RWPE1 (cell line): ENCODE measurements around the gene ZMYM2.
A peak's percentile ranks its signal among the peaks of the same experiment; 100 is the strongest.

Experiments
- CTCF ChIA-PET: fragments of 350-600 bp; sonication (Branson Sonifier 250); formaldehyde crosslinking; extraction: SDS; loops from one replicate; lab custom pipeline; 2021; lab: Yijun Ruan, JAX
- POLR2A ChIA-PET: fragments of 400-600 bp; formaldehyde crosslinking; extraction: SDS; loops from one replicate; lab custom pipeline; 2020; ENCODE audit warnings: antibody characterized with exemption; ENCODE audit not compliant: low non-redundant PET; lab: Yijun Ruan, JAX
- DNase-seq: peaks from one replicate; pipeline ENCODE4 v3.0.0; 2012; ENCODE audit warnings: low spot score
- H3K27ac ChIP-seq: fragments of 450-650 bp; 2 replicates; pipeline ENCODE4 v1.5.1; 2017
- TF ChIP-seq, protein P1 (sequence below): fragments of 450-650 bp; conservative IDR thresholded peaks from 2 replicates; pipeline ENCODE4 v1.5.1; 2017; ENCODE audit warnings: low read depth, mild to moderate bottlenecking

The ZMYM2 gene

DNA sequence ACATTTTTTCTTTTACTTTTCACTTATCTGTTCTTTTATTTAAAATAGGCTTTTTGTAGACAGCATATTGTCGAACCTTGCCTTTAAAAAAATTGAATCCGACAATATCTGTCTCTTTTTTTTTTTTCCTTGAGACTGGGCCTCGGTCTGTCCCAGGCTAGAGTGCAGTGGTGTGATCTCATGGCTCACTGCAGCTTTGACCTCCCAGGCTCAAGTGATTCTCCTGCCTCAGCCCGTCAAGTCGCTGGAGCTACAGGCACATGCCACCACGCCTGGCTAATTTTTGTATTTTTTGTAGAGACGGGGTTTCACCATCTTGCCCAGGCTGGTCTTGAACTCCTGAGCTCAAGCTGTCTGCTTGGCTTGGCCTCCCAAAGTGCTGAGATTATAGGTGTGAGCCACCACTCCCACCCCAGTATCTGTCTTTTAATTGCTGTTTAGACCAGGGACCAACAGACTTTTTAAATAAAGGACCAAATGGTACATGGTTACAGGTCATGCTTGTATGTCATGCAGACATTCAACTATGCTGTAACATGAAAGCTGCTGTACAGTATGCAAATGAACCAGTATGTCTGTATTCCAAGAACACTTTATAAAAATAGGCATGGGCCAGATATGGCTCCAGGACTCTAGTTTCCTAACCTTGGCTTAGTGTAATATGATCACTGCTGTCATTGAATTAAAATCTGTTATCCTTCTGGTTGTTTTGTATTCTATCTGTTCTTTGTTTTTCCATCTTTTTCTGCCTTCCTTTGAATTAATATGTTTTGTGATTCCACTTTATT, 122.0 kb downstream of the ZMYM2 start:
- TF ChIP-seq, protein P1, sequence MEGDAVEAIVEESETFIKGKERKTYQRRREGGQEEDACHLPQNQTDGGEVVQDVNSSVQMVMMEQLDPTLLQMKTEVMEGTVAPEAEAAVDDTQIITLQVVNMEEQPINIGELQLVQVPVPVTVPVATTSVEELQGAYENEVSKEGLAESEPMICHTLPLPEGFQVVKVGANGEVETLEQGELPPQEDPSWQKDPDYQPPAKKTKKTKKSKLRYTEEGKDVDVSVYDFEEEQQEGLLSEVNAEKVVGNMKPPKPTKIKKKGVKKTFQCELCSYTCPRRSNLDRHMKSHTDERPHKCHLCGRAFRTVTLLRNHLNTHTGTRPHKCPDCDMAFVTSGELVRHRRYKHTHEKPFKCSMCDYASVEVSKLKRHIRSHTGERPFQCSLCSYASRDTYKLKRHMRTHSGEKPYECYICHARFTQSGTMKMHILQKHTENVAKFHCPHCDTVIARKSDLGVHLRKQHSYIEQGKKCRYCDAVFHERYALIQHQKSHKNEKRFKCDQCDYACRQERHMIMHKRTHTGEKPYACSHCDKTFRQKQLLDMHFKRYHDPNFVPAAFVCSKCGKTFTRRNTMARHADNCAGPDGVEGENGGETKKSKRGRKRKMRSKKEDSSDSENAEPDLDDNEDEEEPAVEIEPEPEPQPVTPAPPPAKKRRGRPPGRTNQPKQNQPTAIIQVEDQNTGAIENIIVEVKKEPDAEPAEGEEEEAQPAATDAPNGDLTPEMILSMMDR: no peak
- CTCF ChIA-PET: interaction anchor here (0.7 kb wide), 1 partner anchor 32 kb away, joined by 3 read pairs; no protein-coding TSS in a partner anchor
- no peak overlapping the region for H3K27ac ChIP-seq
- DNase-seq: no peak
- POLR2A ChIA-PET: no interaction called here

DNA sequence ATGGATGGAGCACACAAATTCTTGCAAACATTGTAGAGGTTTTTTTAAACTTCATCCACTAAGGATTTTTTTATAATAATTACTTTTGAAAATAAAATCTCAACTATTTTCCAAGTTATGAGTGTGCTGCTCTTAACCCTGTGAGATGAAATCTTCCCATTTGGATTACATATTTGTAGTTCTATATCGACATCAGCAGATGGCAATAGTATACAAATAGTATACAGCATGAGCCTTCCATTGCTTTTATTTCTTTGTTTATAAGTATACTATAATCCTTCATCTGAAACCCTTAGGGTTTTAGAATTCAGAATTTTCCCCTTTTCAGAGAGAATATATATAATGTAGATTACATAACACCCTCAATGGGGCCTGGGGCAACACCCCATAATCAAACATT, 131.8 kb downstream of the ZMYM2 start:
- no peak overlapping the region for H3K27ac ChIP-seq
- ChIA-PET POLR2A (no interaction called here), CTCF (interaction anchor here (1.7 kb wide), 1 partner anchor 38 kb away, joined by 6 read pairs; no protein-coding TSS in a partner anchor)
- no peak for DNase-seq
- TF ChIP-seq, protein P1: peak; percentile 25; the same call in 1 of the 2 replicates

DNA sequence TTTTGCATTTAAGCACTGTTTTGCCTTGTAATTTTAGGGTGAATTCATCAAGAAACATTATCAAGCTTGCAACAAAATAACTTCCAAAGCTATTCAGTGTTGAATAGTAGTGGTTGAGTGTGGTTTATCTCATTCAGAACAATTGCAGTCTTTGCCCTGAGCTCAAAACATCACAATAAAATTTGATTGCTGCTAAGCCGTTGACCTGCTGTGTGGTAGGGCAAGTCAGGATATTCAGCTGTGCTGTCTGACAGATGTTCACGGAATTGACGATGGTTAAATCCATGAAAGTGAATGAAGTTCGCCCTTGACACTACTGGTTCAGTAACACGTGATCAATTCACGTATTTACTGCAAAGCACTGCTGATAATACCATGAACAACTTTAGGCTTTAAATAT, 135.4 kb downstream of the ZMYM2 start:
- ChIA-PET CTCF (no interaction called here), POLR2A (no interaction called here)
- DNase-seq: no peak
- H3K27ac ChIP-seq: no peak overlapping the region
- TF ChIP-seq, protein P1: no peak

DNA sequence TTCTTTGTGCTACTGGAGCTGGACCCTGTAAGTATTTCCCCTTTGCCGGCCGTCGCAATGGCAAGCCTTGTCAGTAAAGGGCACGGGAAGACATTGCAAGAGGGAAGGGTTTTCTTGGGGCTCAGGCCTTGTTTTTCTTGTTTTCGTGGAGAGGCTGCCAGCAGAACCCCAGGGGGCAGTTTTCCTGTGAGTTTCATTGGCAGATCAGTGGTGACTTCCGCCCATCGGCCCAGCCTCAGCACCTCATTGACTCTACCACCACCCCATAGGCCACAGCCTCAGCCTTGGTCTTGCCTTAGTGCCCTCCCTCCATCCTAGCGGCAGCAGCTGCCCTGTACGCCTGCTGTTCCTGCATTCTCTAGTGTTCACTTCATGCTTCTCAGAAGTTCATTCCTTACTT, 140.8 kb downstream of the ZMYM2 start:
- H3K27ac ChIP-seq: no peak overlapping the region
- CTCF ChIA-PET: no interaction called here
- POLR2A ChIA-PET: no interaction called here
- TF ChIP-seq, protein P1: no peak
- no peak for DNase-seq

DNA sequence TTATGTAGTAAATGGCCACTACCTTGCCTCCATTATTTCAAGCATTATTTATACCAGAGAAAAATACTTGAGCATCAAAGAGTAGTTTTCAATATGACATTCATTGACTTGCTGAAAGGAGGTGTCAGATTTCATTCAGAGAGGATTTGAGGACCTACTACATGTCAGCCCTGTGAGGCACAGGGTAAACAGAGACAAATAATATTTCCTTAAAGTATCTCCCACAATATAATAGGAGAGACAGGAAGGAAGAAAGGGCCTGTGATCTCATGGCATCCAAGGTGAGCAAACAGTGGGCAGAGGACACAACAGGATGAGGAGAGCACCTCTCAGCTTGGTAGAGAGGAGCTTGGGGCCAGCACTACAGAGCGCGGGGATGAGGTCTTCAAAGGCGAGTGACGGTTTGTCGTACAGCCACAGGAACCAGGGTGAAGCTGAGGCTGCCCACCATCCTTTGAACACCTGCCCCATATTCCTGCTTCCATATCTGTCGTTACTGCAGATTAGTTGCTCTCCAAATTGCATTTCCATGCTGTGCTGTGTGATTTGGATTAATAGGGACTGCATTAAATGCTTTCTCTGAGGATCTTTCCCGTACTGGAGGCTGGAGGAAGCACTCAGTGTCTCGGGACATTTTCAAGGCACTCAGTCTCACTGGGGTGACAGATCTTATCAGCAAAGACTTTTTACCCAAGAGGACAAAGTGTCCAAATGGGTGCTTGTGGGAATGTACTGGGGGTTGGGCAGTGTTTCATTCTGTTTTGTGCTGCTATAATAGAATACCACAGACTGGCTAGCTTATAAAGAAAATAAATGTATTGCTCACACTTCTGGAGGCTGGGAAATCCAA, 143.2 kb downstream of the ZMYM2 start:
- no peak overlapping the region for H3K27ac ChIP-seq
- TF ChIP-seq, protein P1: no peak
- DNase-seq: no peak
- ChIA-PET CTCF (interaction anchor here (0.8 to 1.1 kb wide), 2 partner anchors 9 to 10 kb away, joined by 3 read pairs; no protein-coding TSS in a partner anchor), POLR2A (no interaction called here)

DNA sequence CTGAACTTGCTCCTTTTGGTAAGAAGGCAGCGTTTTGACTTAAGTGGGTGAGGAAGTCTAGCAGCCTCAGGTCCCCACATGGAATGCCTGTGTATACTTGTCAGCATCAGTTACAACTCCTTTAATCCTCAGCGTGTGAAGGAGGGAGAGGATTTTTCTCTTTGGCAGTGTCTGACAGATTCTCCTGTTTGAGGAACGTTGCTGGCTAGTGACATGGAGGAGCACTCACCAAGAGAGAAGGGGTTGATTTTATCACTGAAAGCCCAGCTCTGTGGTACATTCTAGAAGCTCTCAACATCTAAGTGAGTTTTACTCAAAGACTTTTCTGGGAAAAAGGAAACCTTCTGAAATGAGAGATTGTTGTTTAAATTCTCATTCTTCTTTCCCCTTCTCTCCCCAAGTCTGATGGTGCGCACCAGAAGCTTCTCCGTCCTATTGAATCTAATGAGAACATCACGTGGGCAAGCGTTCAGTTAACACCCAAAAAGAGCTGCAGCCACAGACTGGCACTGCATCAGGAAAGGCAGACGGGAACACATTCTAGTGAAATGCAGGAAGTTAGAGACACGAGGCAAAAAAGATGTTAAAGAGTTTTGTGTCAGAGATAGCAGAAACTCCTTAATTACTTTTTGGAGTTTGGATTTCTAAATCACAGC, 144.1 kb downstream of the ZMYM2 start:
- POLR2A ChIA-PET: no interaction called here
- CTCF ChIA-PET: no interaction called here
- H3K27ac ChIP-seq: no peak overlapping the region
- DNase-seq: no peak
- TF ChIP-seq, protein P1: no peak
